ENCODE measurements around the gene KCNIP4. TPM values are rescaled to one million over a fixed set of nuclear protein-coding genes. Genes with fewer than 3 reads are reported as not detected.

KCNIP4 gene
- total and polyA plus RNA-seq, 2 donors (not counting 3 experiments of a cell fraction or from before 2014, with no cell fraction given) = not detected

- Histone ChIP-seq H3K9ac (replicated peaks; ENCODE audit: extremely low read depth, insufficient read depth, low read length) (no peak overlapping the region), H3K36me3 (ENCODE audit: control insufficient read depth in 2 of 2, extremely low read depth in 1 of 2, insufficient read depth in 2 of 2, low read length in 2 of 2) (no peaks in the 10 kb centered on the region), H3K27me3 (ENCODE audit: control insufficient read depth in 2 of 2, insufficient read depth in 2 of 2, low read length in 2 of 2) (no peaks in the 10 kb centered on the region), H3K4me1 (ENCODE audit: control insufficient read depth, extremely low read depth, insufficient read depth, low read length) (no peaks in the 10 kb centered on the region), H3K9me3 (replicated peaks; ENCODE audit: control insufficient read depth, insufficient read depth, low read length) (no peaks in the 10 kb centered on the region), H3K4me2 (ENCODE audit: insufficient read depth, low read length) (no peak overlapping the region), H3K9me1 (replicated peaks; ENCODE audit: control insufficient read depth, extremely low read depth, insufficient read depth, low read length) (no peaks in the 10 kb centered on the region), H3K79me2 (ENCODE audit: control insufficient read depth, insufficient read depth, low read length) (no peaks in the 10 kb centered on the region), H4K20me1 (replicated peaks; ENCODE audit: control insufficient read depth, extremely low read depth, insufficient read depth, low read length) (no peaks in the 10 kb centered on the region), H3K27ac (ENCODE audit: insufficient read depth, low read depth, low read length) (no peak overlapping the region), H3K4me3 (replicated peaks in 1 of 3; ENCODE audit: insufficient read depth in 1 of 3, low read depth in 1 of 3, low read length in 3 of 3) (no peak overlapping the region), H2AFZ (ENCODE audit: low read depth, low read length) (no peak overlapping the region)
- TF ChIP-seq FOS (IDR thresholded peaks at IDR 0.05; ENCODE audit: borderline replicate concordance, insufficient read depth, low read length) (no peak), EZH2 (IDR thresholded peaks at IDR 0.05; ENCODE audit: borderline replicate concordance, low read depth, low read length, severe bottlenecking) (no peak)
- FAIRE-seq = no peak
- DNase-seq (ENCODE audit: low read depth, low spot score) = no peak
- POLR2A ChIA-PET = no interaction called here
- CTCF ChIA-PET = interaction anchor here (0.6 kb wide), 1 partner anchor 37 kb away, joined by 4 read pairs; no protein-coding TSS in a partner anchor
- BruUV-seq (replicated peaks) = no TSS peak
- dilution Hi-C loops (cut with MboI; ENCODE audit: extremely low pct_ligation_motif_present, low sequenced_read_pairs) = no loop called here
- intact Hi-C loops (cut with micrococcal nuclease) = no loop called here
Measured at GRCh38 chr4:21569638-21570037, 378.9 kb downstream of the KCNIP4 start.

- TF ChIP-seq POLR2AphosphoS5 (IDR thresholded peaks at IDR 0.05; ENCODE audit: insufficient read depth, low read depth, low read length) = no peak
- no peak for TF ChIP-seq POLR2A (IDR thresholded peaks at IDR 0.05; ENCODE audit: low read depth, low read length)
- TF ChIP-seq GATA2 (IDR thresholded peaks at IDR 0.05; ENCODE audit: insufficient read depth, insufficient read length, low read depth, low read length) = no peak
- no peak for TF ChIP-seq MYC (IDR thresholded peaks at IDR 0.05; ENCODE audit: low read depth, low read length)
- no peak for TF ChIP-seq EZH2 (IDR thresholded peaks at IDR 0.05; ENCODE audit: borderline replicate concordance, low read depth, low read length, severe bottlenecking)
- no peak for TF ChIP-seq FOS (IDR thresholded peaks at IDR 0.05; ENCODE audit: borderline replicate concordance, insufficient read depth, low read length)
- no peak for TF ChIP-seq CTCF (IDR thresholded peaks at IDR 0.05; ENCODE audit: extremely low read depth in 1 of 2, insufficient read depth in 1 of 2, low read depth in 1 of 2, low read length in 2 of 2)
- no peak for TF ChIP-seq MAX (IDR thresholded peaks at IDR 0.05; ENCODE audit: insufficient read depth, insufficient read length)
- TF ChIP-seq JUN (IDR thresholded peaks at IDR 0.05; ENCODE audit: borderline replicate concordance, insufficient read depth, insufficient read length, low read depth) = no peak
- H3K9me1 ChIP-seq (replicated peaks; ENCODE audit: control insufficient read depth, extremely low read depth, insufficient read depth, low read length) = no peaks in the 10 kb centered on the region
- DNase-seq (ENCODE audit: low read depth, low spot score) (no peak), FAIRE-seq (no peak)
- H3K27ac ChIP-seq (ENCODE audit: insufficient read depth, low read depth, low read length) = no peak overlapping the region
- no peak overlapping the region for H3K4me3 ChIP-seq (replicated peaks in 1 of 3; ENCODE audit: insufficient read depth in 1 of 3, low read depth in 1 of 3, low read length in 3 of 3)
- no peak overlapping the region for H3K9ac ChIP-seq (replicated peaks; ENCODE audit: extremely low read depth, insufficient read depth, low read length)
- no peaks in the 10 kb centered on the region for H4K20me1 ChIP-seq (replicated peaks; ENCODE audit: control insufficient read depth, extremely low read depth, insufficient read depth, low read length)
- dilution Hi-C loops (cut with MboI; ENCODE audit: extremely low pct_ligation_motif_present, low sequenced_read_pairs) = no loop called here
- H3K27me3 ChIP-seq (ENCODE audit: control insufficient read depth in 2 of 2, insufficient read depth in 2 of 2, low read length in 2 of 2) = peaks cover 0 to 4% of the 10 kb centered on the region in 2 experiments
- intact Hi-C loops (cut with micrococcal nuclease) = no loop called here
- POLR2A ChIA-PET = no interaction called here
- no peak overlapping the region for H2AFZ ChIP-seq (ENCODE audit: low read depth, low read length)
- H3K4me1 ChIP-seq (ENCODE audit: control insufficient read depth, extremely low read depth, insufficient read depth, low read length) = no peaks in the 10 kb centered on the region
- CTCF ChIA-PET = interaction anchor here (0.6 kb wide), 1 partner anchor 1135 kb away, joined by 3 read pairs; no protein-coding TSS in a partner anchor
- no peaks in the 10 kb centered on the region for H3K9me3 ChIP-seq (replicated peaks; ENCODE audit: control insufficient read depth, insufficient read depth, low read length)
- H3K79me2 ChIP-seq (ENCODE audit: control insufficient read depth, insufficient read depth, low read length) = no peaks in the 10 kb centered on the region
- H3K4me2 ChIP-seq (ENCODE audit: insufficient read depth, low read length) = no peak overlapping the region
- no peaks in the 10 kb centered on the region for H3K36me3 ChIP-seq (ENCODE audit: control insufficient read depth in 2 of 2, extremely low read depth in 1 of 2, insufficient read depth in 2 of 2, low read length in 2 of 2)
- no TSS peak for BruUV-seq (replicated peaks)
Measured at GRCh38 chr4:21555083-21555482, 393.5 kb downstream of the KCNIP4 start.

Data from endothelial cell of umbilical vein (primary cell).